ENCODE measurements around the gene HLA-A.

Gene HLA-A

DNA sequence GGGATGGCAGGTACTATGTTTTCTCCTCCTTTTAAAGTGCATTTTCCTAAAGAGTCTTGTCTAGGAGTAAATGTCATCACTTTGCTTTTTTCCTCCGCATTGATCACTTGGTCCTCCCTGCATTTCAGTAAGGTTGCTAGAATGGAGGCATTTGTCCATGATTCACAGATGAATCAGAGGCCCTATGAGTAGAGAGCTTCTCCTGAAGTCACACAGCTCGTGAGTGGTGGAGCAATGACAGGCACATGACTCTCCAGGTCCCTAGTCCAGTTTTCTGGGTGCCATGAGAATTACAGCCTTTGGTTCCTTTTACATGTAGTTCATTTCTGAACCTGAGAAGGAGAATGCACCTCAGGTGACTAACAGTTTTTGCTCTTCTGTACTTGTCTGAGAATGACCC, 50.5 kb downstream of the HLA-A start:
- no peak for DNase-seq

DNA sequence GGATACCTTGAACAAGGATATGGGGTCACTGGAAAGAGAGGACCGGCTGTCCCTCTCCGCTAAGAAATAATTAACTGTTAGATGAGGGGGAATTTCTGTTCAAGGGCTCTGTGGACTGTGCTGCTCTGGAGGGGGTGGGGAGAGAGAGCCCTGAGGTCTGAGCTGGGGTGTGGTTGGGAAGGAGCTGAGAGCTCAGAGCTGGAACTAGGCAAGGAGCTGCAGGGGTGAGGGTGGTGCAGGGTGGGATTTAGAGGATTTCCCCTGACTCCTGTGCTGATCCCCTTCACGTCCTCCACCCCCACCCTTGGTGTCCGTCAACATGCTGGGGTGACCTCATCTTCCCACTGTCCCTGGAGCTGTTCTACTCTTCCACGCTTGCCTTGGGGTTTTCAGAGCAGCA, 52.5 kb downstream of the HLA-A start:
- no peak for DNase-seq

DNA sequence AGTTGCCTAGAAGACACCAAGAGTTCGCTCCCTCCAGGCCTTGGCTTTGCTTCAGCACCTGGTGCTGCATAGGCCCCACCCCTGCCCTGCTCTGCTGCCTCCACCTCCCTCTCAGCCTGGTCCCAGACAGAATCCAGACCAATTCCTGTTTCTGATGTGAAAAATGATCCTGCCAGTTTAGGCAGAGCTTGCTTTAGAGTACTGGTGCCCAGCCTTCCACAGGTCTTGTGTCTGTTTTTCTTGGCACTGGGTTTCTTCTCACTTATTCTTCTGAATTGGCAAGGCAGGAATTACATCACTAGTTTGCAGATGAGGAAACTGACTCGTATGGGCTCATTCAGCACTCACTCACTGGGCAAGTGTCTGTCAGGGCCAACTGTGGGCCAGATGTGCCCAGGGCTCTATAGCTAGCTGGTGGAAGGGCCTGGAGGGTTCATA, 53.0 kb downstream of the HLA-A start:
- DNase-seq, result no peak
